Measurements from ENCODE around the gene PLCG2. TPM values are rescaled to one million over a fixed set of nuclear protein-coding genes. Genes with fewer than 3 reads are reported as not detected.
A peak's percentile ranks its signal among the peaks of the same experiment; 100 is the strongest.

Gene PLCG2
- total RNA-seq, 1 donor from 2014 or later: 1.7 TPM

DNA sequence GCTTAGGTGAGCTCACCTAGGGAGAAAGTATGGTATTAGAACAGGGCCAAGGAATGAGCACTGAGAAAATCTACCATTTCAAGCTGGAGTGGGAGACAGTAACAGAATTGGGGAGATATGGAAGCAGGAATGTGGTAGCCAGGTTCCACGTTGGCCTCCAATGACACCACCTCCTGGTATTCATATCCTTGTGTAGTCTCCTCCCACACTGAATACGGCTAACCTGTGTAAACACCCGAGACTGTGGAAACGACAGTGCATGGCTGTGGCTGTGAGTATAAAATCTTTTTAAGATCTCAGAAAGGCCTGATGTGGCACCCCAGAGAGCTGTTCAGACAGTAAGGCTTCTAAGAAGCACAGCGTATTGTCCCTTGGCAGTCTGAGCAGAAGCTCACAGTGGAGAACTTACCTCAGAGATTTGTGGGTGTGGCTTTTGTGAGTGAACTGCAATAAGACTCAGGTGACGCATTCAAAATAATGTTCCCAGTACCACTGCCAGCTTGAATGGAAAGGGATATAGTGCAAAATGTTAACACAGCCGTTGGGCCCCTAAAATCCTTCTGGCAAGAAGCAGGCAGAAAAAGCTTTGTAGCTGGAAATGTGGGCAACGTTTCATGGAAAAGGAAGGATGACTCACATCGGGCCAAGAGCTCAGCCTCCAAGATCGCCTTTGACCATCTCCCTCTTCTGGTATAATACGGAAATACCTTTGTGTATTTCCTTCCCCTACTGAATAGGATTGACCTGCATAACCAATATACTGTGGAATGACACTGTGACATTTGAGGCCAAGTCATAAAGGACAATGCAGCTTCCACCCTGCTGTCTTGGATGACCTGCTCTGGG lies 217.8 kb downstream of the PLCG2 start:
- no peaks in the 10 kb centered on the region for H3K27me3 Mint-ChIP-seq (ENCODE audit: low read depth)
- DNase-seq (ENCODE audit: low read depth, low spot score): no peak
- H3K36me3 Mint-ChIP-seq (ENCODE audit: low read depth): no peaks in the 10 kb centered on the region
- H3K9me3 Mint-ChIP-seq: no peaks in the 10 kb centered on the region
- H3K4me1 Mint-ChIP-seq: peaks cover 11% of the 10 kb centered on the region
- no peak overlapping the region for H3K27ac Mint-ChIP-seq (ENCODE audit: unreplicated experiment)
- TF ChIP-seq, protein P1, sequence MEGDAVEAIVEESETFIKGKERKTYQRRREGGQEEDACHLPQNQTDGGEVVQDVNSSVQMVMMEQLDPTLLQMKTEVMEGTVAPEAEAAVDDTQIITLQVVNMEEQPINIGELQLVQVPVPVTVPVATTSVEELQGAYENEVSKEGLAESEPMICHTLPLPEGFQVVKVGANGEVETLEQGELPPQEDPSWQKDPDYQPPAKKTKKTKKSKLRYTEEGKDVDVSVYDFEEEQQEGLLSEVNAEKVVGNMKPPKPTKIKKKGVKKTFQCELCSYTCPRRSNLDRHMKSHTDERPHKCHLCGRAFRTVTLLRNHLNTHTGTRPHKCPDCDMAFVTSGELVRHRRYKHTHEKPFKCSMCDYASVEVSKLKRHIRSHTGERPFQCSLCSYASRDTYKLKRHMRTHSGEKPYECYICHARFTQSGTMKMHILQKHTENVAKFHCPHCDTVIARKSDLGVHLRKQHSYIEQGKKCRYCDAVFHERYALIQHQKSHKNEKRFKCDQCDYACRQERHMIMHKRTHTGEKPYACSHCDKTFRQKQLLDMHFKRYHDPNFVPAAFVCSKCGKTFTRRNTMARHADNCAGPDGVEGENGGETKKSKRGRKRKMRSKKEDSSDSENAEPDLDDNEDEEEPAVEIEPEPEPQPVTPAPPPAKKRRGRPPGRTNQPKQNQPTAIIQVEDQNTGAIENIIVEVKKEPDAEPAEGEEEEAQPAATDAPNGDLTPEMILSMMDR (conservative IDR thresholded peaks at IDR 0.05): peak; percentile 41
- H3K4me3 Mint-ChIP-seq: no peak overlapping the region

DNA sequence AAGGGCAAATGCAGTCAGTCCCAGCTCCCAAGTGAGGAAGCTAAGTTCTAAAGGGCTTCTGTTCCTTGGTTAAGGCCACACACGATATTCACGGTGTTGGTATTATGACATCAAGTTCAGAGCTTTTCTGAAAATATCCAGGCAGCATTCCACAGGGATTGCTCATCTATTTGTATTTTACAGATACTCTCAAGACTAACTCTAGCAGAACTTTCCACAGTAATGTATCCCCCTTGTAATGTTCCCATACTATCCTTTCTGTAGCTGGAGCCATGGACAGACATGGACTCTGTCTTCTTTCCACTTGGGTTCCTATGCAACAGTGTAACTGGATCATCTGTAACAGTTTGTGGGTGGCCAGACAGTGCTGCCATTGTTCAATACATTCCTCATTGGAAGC lies 218.6 kb downstream of the PLCG2 start:
- DNase-seq (ENCODE audit: low read depth, low spot score): no peak
- no peak overlapping the region for H3K27ac Mint-ChIP-seq (ENCODE audit: unreplicated experiment)
- no peaks in the 10 kb centered on the region for H3K9me3 Mint-ChIP-seq
- no peak overlapping the region for H3K4me3 Mint-ChIP-seq
- peaks cover 11% of the 10 kb centered on the region for H3K4me1 Mint-ChIP-seq
- no peaks in the 10 kb centered on the region for H3K27me3 Mint-ChIP-seq (ENCODE audit: low read depth)
- TF ChIP-seq, protein P1 (conservative IDR thresholded peaks at IDR 0.05): no peak
- no peaks in the 10 kb centered on the region for H3K36me3 Mint-ChIP-seq (ENCODE audit: low read depth)

DNA sequence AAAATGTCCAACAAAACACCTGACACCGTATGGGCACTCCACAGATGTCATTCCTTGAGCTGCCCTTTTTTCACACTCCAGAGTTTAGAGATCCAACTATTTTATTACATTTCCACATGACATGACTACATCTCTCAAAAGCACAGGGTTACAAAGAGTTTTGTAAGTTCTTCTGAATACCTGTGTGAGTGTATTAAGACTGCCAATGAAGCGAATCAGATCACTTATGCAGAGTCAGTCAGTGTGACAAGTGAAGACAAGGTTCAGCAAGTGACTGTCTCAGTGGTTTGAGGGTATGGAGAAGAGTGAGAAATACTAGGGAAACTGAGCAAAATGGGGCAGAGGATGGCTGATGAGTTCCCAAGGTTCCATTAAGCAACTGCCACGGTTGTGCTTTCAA lies 223.7 kb downstream of the PLCG2 start:
- Mint-ChIP-seq H3K4me3 (no peak overlapping the region), H3K4me1 (peaks cover 3% of the 10 kb centered on the region), H3K27ac (ENCODE audit: unreplicated experiment) (no peak overlapping the region), H3K36me3 (ENCODE audit: low read depth) (no peaks in the 10 kb centered on the region), H3K9me3 (no peaks in the 10 kb centered on the region), H3K27me3 (ENCODE audit: low read depth) (peaks cover 6% of the 10 kb centered on the region)
- no peak for DNase-seq (ENCODE audit: low read depth, low spot score)
- TF ChIP-seq, protein P1 (conservative IDR thresholded peaks at IDR 0.05): no peak

DNA sequence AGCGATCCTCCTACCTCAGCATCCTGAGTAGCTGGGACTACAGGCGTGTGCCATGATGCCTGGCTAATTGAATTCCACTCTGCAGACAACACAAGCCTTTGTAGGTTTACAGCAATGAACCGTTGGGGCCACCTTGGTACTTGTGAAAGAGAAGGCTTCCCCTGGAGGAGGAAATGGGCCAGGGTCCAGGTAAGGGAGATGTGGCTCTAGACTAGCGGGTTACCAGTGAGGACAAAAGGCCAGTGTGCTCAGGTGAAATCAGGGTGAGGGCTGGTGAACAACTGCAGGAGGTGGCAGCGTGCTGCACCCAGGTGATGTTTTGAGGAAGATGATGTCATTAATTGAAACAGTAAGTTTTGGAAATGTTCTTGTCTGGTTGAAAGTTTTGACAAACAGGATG lies 225.5 kb downstream of the PLCG2 start:
- peaks cover 7% of the 10 kb centered on the region for H3K9me3 Mint-ChIP-seq
- DNase-seq (ENCODE audit: low read depth, low spot score): no peak
- no peak overlapping the region for H3K4me3 Mint-ChIP-seq
- TF ChIP-seq, protein P1 (conservative IDR thresholded peaks at IDR 0.05): no peak
- no peak overlapping the region for H3K27ac Mint-ChIP-seq (ENCODE audit: unreplicated experiment)
- H3K27me3 Mint-ChIP-seq (ENCODE audit: low read depth): peaks cover 6% of the 10 kb centered on the region
- H3K36me3 Mint-ChIP-seq (ENCODE audit: low read depth): peaks cover 3% of the 10 kb centered on the region
- H3K4me1 Mint-ChIP-seq: no peaks in the 10 kb centered on the region

DNA sequence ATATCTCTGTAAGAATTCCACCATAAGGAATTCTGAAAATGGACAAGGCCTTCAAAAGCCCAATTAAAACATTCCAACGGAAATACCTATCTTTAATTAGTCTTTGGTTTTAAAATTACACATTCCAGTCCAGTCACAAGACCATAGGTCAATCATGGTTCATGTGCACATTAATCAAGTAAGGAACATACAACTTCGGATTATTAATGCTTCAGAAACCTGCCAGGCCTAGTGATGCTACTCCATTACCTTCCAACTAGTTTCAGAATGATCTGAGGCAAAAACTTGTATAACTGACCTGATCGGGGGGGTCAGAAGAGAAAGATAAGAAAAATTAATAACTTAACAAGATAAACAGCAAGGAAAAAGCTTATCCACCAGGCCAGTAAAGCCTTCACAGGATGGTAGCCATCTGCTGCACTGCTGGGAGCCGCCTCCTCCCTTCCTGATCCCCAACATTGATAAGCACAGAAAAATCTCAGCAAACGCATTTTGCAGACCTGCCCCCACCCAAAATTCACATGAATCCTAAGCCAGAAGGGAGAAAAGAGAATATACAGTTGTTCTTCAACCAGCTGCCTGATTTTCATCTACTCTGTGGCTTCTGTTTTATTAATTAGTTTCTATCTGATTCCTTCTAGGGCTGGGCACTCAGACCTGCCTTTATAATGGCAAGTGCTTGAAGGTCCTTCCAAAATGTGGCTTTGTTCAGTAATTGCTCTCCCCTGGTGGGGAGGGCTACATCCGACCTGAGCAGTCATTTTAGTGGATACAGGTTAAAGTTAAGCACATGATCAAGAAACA lies 226.1 kb downstream of the PLCG2 start:
- TF ChIP-seq, protein P1 (conservative IDR thresholded peaks at IDR 0.05): no peak
- Mint-ChIP-seq H3K36me3 (ENCODE audit: low read depth) (peaks cover 3% of the 10 kb centered on the region), H3K27me3 (ENCODE audit: low read depth) (peaks cover 6% of the 10 kb centered on the region), H3K4me1 (no peaks in the 10 kb centered on the region), H3K4me3 (no peak overlapping the region), H3K27ac (ENCODE audit: unreplicated experiment) (no peak overlapping the region), H3K9me3 (peaks cover 7% of the 10 kb centered on the region)
- no peak for DNase-seq (ENCODE audit: low read depth, low spot score)

All from neural crest cell (in vitro differentiated cells).